Trophoblast cell (in vitro differentiated cells and primary cell): ENCODE results near the gene GRIN2A.

Source experiments
- DNase-seq, 2 donors: peaks; one replicate each; pipeline ENCODE4 v3.0.0-alpha.2; 2016
- H2AFZ ChIP-seq: 2 replicates; pipeline ENCODE4 v1.6.1; 2013; ENCODE audit warnings: low read length, moderate library complexity, mild to moderate bottlenecking; ENCODE audit not compliant: insufficient read depth, poor library complexity
- H2AK5ac ChIP-seq: 2 replicates; pipeline ENCODE4 v1.6.1; 2013; ENCODE audit warnings: mild to moderate bottlenecking, low read length
- H2BK120ac ChIP-seq: 2 replicates; pipeline ENCODE4 v1.6.1; 2013; ENCODE audit warnings: low read length, mild to moderate bottlenecking, moderate library complexity; ENCODE audit not compliant: insufficient read depth, poor library complexity
- H2BK12ac ChIP-seq: 2 replicates; pipeline ENCODE4 v1.6.1; 2013; ENCODE audit warnings: mild to moderate bottlenecking, low read length, moderate library complexity
- H2BK5ac ChIP-seq: 2 replicates; pipeline ENCODE4 v1.6.1; 2013; ENCODE audit warnings: low read length, low read depth, moderate library complexity, mild to moderate bottlenecking; ENCODE audit not compliant: poor library complexity
- H3K14ac ChIP-seq: 2 replicates; pipeline ENCODE4 v1.6.1; 2013; ENCODE audit warnings: mild to moderate bottlenecking, low read length
- H3K18ac ChIP-seq: 2 replicates; pipeline ENCODE4 v1.6.1; 2013; ENCODE audit warnings: mild to moderate bottlenecking, low read length
- H3K23ac ChIP-seq: 2 replicates; pipeline ENCODE4 v1.6.1; 2013; ENCODE audit warnings: low read length
- H3K27ac ChIP-seq: 2 replicates; pipeline ENCODE4 v1.5.1; 2013; ENCODE audit warnings: low read depth, mild to moderate bottlenecking, inconsistent platforms, low read length, moderate library complexity
- H3K27me3 ChIP-seq: 2 replicates; pipeline ENCODE4 v1.6.1; 2013; ENCODE audit warnings: inconsistent platforms, mild to moderate bottlenecking, low read length, moderate library complexity; ENCODE audit not compliant: insufficient read depth
- H3K36me3 ChIP-seq, 2 experiments: 1 replicate in 1 of 2; 2 replicates in 1 of 2; pipeline ENCODE4 v1.6.1; 2013; ENCODE audit warnings: low read length in 2 of 2, mild to moderate bottlenecking in 2 of 2, moderate library complexity in 1 of 2; ENCODE audit not compliant: insufficient read depth in 2 of 2, control insufficient read depth in 1 of 2
- H3K4ac ChIP-seq: 2 replicates; pipeline ENCODE4 v1.6.1; 2013; ENCODE audit warnings: low read depth, mild to moderate bottlenecking, low read length, moderate library complexity
- H3K4me1 ChIP-seq, 2 experiments: 1 replicate in 1 of 2; 2 replicates in 1 of 2; pipeline ENCODE4 v1.6.1; 2013; ENCODE audit warnings: low read length in 2 of 2, mild to moderate bottlenecking in 2 of 2, moderate library complexity in 1 of 2; ENCODE audit not compliant: insufficient read depth in 2 of 2, control insufficient read depth in 1 of 2
- H3K4me2 ChIP-seq: 2 replicates; pipeline ENCODE4 v1.6.1; 2013; ENCODE audit warnings: inconsistent platforms, mild to moderate bottlenecking, low read length, moderate library complexity
- H3K4me3 ChIP-seq: 2 replicates; pipeline ENCODE4 v1.5.1; 2013; ENCODE audit warnings: mild to moderate bottlenecking, low read depth, low read length, inconsistent platforms
- H3K79me1 ChIP-seq: one replicate; pipeline ENCODE4 v1.6.1; 2013; ENCODE audit warnings: low read length
- H3K79me2 ChIP-seq: 2 replicates; pipeline ENCODE4 v1.6.1; 2013; ENCODE audit warnings: low read length, mild to moderate bottlenecking; ENCODE audit not compliant: control insufficient read depth, insufficient read depth, poor library complexity
- H3K9ac ChIP-seq: 2 replicates; pipeline ENCODE4 v1.6.1; 2013; ENCODE audit warnings: mild to moderate bottlenecking, low read length
- H3K9me3 ChIP-seq: 2 replicates; pipeline ENCODE4 v1.6.1; 2013; ENCODE audit warnings: low read depth, mild to moderate bottlenecking, control low read depth, inconsistent platforms, low read length; ENCODE audit not compliant: insufficient read depth
- H4K12ac ChIP-seq: 2 replicates; pipeline ENCODE4 v1.6.1; 2013; ENCODE audit warnings: low read depth, mild to moderate bottlenecking, low read length, moderate library complexity
- H4K8ac ChIP-seq: 2 replicates; pipeline ENCODE4 v1.6.1; 2013; ENCODE audit warnings: low read depth, mild to moderate bottlenecking, low read length, moderate library complexity
- H4K91ac ChIP-seq: one replicate; pipeline ENCODE4 v1.6.1; 2013; ENCODE audit warnings: low read depth, mild to moderate bottlenecking, low read length, moderate library complexity
- WGBS: extraction: QIAGEN DNeasy Blood & Tissue Kit; methylation state at CpG from one replicate; pipeline ENCODE4 v1.1.7; 2013; ENCODE audit warnings: missing lambda C conversion rate; ENCODE audit not compliant: insufficient read length, insufficient coverage; ENCODE audit errors: extremely low coverage; 5-methylcytosine and 5-hydroxymethylcytosine counted together

The GRIN2A gene

DNA sequence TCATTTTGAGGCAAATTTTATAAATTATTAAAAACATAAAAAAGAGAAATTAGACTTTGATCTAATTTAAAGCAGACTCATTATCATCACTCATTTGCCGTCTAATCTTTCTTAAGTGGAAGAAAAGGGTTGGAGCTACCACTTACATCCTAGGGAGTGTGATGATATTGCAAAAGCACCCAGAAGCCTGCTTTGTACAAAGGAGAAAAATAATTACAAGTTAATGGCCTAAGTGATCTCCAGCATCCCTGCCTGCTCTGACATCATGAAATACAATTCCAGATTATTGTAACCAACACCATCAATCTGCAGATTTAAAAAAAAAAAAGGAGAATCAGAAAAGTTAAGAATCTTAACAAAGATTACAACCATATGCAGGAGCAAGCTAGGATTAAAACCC, 260.2 kb downstream of the GRIN2A start:
- Histone ChIP-seq H3K9ac (no peak overlapping the region), H2AK5ac (no peak overlapping the region), H4K12ac (no peak overlapping the region), H2AFZ (no peak overlapping the region), H3K36me3 (no peaks in the 10 kb centered on the region), H3K4me1 (no peaks in the 10 kb centered on the region), H3K4me3 (no peak overlapping the region), H3K9me3 (no peaks in the 10 kb centered on the region), H2BK12ac (no peak overlapping the region), H3K4me2 (no peak overlapping the region), H3K79me2 (no peaks in the 10 kb centered on the region), H3K23ac (no peak overlapping the region), H2BK5ac (no peak overlapping the region), H3K4ac (no peak overlapping the region), H4K91ac (no peak overlapping the region), H3K27me3 (no peaks in the 10 kb centered on the region), H4K8ac (no peak overlapping the region), H3K18ac (no peak overlapping the region), H3K79me1 (no peaks in the 10 kb centered on the region), H3K14ac (no peak overlapping the region), H3K27ac (no peak overlapping the region), H2BK120ac (no peak overlapping the region)
- no peak for DNase-seq
- WGBS = no CpG with 5 or more reads among the region's 1 CpG

DNA sequence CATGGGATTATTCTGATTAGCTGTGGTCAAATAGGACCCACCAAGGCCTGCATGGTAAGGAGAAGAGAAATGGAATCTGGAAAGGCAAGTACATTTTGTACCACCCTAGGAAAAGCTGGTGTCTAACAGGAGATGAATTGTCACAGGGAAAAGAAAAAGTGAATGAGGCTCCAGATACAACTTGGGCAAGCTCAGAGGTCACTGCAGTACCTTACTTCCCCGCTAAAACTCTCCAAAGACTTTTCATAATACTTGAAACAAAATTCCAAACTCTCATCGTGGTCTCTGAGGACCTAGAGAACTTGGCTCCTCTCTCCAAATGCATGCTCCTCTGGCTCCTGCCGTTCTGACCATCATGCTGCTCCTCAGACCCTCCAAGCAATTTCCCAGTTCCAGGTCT, 262.8 kb downstream of the GRIN2A start:
- H2AK5ac ChIP-seq = no peak overlapping the region
- WGBS = no CpG with 5 or more reads among the region's 3 CpGs
- no peak overlapping the region for H2BK5ac ChIP-seq
- H4K8ac ChIP-seq = no peak overlapping the region
- no peak overlapping the region for H3K4me2 ChIP-seq
- DNase-seq = no peak
- no peak overlapping the region for H2BK120ac ChIP-seq
- H3K14ac ChIP-seq = no peak overlapping the region
- H3K4me1 ChIP-seq = no peaks in the 10 kb centered on the region
- no peaks in the 10 kb centered on the region for H3K27me3 ChIP-seq
- no peak overlapping the region for H3K4me3 ChIP-seq
- H3K9me3 ChIP-seq = no peaks in the 10 kb centered on the region
- H2BK12ac ChIP-seq = no peak overlapping the region
- H3K79me2 ChIP-seq = no peaks in the 10 kb centered on the region
- no peaks in the 10 kb centered on the region for H3K36me3 ChIP-seq
- no peak overlapping the region for H3K18ac ChIP-seq
- H3K23ac ChIP-seq = no peak overlapping the region
- no peaks in the 10 kb centered on the region for H3K79me1 ChIP-seq
- H4K91ac ChIP-seq = no peak overlapping the region
- no peak overlapping the region for H3K27ac ChIP-seq
- no peak overlapping the region for H2AFZ ChIP-seq
- no peak overlapping the region for H3K9ac ChIP-seq
- H3K4ac ChIP-seq = no peak overlapping the region
- no peak overlapping the region for H4K12ac ChIP-seq

DNA sequence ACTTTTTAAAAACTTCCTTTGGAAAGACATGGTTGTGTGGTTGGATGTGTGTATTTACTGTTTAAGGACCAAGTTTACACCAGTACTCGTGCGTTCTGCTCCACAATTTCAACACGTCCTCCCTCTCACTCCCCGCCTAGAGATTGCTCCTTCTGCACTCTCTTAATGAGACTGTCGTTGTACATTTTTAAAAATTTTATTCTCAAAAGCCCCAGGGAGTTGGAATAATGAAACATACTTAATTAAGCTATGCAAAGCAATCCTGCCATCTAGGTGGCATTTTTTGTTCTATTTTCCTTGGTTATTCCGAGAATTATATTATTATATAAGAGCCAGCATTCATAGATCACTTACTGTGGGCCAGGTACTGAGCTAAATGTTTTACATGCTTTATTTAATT, 264.5 kb downstream of the GRIN2A start:
- Histone ChIP-seq H3K4me2 (no peak overlapping the region), H2AFZ (no peak overlapping the region), H3K4ac (no peak overlapping the region), H3K18ac (no peak overlapping the region), H3K4me1 (no peaks in the 10 kb centered on the region), H2BK5ac (no peak overlapping the region), H3K14ac (no peak overlapping the region), H3K36me3 (no peaks in the 10 kb centered on the region), H3K79me1 (no peaks in the 10 kb centered on the region), H3K9ac (no peak overlapping the region), H3K27me3 (no peaks in the 10 kb centered on the region), H4K12ac (no peak overlapping the region), H3K79me2 (no peaks in the 10 kb centered on the region), H3K27ac (no peak overlapping the region), H2AK5ac (no peak overlapping the region), H3K4me3 (no peak overlapping the region), H3K9me3 (no peaks in the 10 kb centered on the region), H2BK120ac (no peak overlapping the region), H4K91ac (no peak overlapping the region), H3K23ac (no peak overlapping the region), H2BK12ac (no peak overlapping the region), H4K8ac (no peak overlapping the region)
- WGBS = no CpG with 5 or more reads among the region's 6 CpGs
- no peak for DNase-seq

DNA sequence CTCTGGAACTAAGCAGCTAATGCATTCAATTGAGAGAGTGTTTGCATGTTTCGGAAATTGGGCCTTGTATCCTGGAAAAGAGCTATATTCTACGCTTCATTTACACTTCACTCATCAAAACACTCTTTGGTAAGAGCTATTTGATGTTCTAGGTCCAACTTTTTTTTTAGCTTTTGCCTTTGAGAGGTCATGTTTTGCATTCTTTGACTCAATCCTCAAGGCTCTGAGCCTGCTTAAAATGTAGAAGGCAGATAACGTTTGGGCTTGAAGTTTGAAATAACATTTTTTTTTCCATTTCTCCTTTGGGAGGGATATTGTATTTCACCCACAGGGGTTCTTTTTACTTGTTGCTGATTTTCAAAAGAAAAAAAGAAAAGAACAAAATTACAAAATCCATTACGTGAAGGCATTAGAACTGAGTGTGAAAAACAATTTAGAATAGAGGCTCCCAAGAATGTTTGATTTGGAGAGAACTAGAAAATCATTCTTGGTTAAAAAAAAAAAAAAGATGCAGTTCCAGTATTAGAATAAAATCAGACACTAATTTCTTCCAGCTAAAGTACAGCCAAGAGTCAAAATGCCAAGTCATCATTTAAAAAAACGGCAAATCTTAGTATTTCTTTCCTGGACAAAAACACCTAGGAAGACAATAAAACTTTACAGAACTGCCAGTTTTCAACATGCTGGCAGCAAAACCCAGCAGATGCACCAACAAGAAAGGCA, 268.5 kb downstream of the GRIN2A start:
- Histone ChIP-seq H3K4me2 (no peak overlapping the region), H4K8ac (no peak overlapping the region), H2BK12ac (no peak overlapping the region), H3K79me2 (no peaks in the 10 kb centered on the region), H3K23ac (no peak overlapping the region), H3K9ac (no peak overlapping the region), H3K4ac (no peak overlapping the region), H2AK5ac (no peak overlapping the region), H3K27me3 (no peaks in the 10 kb centered on the region), H3K79me1 (no peaks in the 10 kb centered on the region), H4K91ac (no peak overlapping the region), H3K18ac (no peak overlapping the region), H3K9me3 (no peaks in the 10 kb centered on the region), H3K14ac (no peak overlapping the region), H2BK5ac (no peak overlapping the region), H2BK120ac (no peak overlapping the region), H2AFZ (no peak overlapping the region), H3K4me1 (no peaks in the 10 kb centered on the region), H4K12ac (no peak overlapping the region), H3K4me3 (no peak overlapping the region), H3K27ac (no peak overlapping the region), H3K36me3 (no peaks in the 10 kb centered on the region)
- no CpG with 5 or more reads among the region's 5 CpGs for WGBS
- no peak for DNase-seq
